ENCODE results near the gene PRKD1. TPM values are rescaled to one million over a fixed set of nuclear protein-coding genes. Genes with fewer than 3 reads are reported as not detected.
A peak's percentile ranks its signal among the peaks of the same experiment; 100 is the strongest.

Gene PRKD1
- total RNA-seq, 6 experiments from 2014 or later: 0.74 to 6.2 (median 2.2) TPM

- no peak for ATAC-seq
- WGBS (ENCODE audit: insufficient coverage, low coverage, low lambda C conversion rate, missing lambda C conversion rate): 65% methylated on average over 4 of the region's 4 CpGs
Observed at GRCh38 chr14:29900609-29901350, 26.9 kb downstream of the PRKD1 start.

GRCh38 chr14:29898470-29898869, 29.2 kb downstream of the PRKD1 start:
- Histone ChIP-seq H3K4me1 (no peaks in the 10 kb centered on the region), H3K9me3 (no peaks in the 10 kb centered on the region), H3K27ac (no peak overlapping the region), H3K36me3 (no peaks in the 10 kb centered on the region), H3K4me3 (no peak overlapping the region), H3K27me3 (no peaks in the 10 kb centered on the region)
- TF ChIP-seq CTCF (IDR thresholded peaks at IDR 0.05) (no peak), POLR2A (IDR thresholded peaks at IDR 0.05) (no peak)
- 35% methylated on average over 2 of the region's 2 CpGs for WGBS (ENCODE audit: insufficient coverage, low coverage, low lambda C conversion rate, missing lambda C conversion rate)
- peak in 1 of 4 donors; percentile 28 for ATAC-seq
- intact Hi-C loops (cut with DNase I): no loop called here
- no peak for DNase-seq

More at GRCh38 chr14:29900609-29901350, 26.9 kb downstream of the PRKD1 start:
- no peaks in the 10 kb centered on the region for H3K9me3 ChIP-seq
- TF ChIP-seq POLR2A (IDR thresholded peaks at IDR 0.05): no peak
- no peak for TF ChIP-seq CTCF (IDR thresholded peaks at IDR 0.05)
- no peaks in the 10 kb centered on the region for H3K36me3 ChIP-seq
- intact Hi-C loops (cut with DNase I): no loop called here
- H3K27me3 ChIP-seq: no peaks in the 10 kb centered on the region
- H3K4me3 ChIP-seq: no peak overlapping the region
- H3K27ac ChIP-seq: no peak overlapping the region
- no peaks in the 10 kb centered on the region for H3K4me1 ChIP-seq
- DNase-seq: no peak

- no peaks in the 10 kb centered on the region for H3K9me3 ChIP-seq
- no peak overlapping the region for H3K4me3 ChIP-seq
- TF ChIP-seq POLR2A (IDR thresholded peaks at IDR 0.05): no peak
- no peak for TF ChIP-seq CTCF (IDR thresholded peaks at IDR 0.05)
- H3K27ac ChIP-seq: no peak overlapping the region
- no peaks in the 10 kb centered on the region for H3K36me3 ChIP-seq
- no peaks in the 10 kb centered on the region for H3K27me3 ChIP-seq
- intact Hi-C loops (cut with DNase I): no loop called here
- ATAC-seq (no peak), DNase-seq (no peak)
- no peaks in the 10 kb centered on the region for H3K4me1 ChIP-seq
- 22% methylated on average over 1 of the region's 1 CpG for WGBS (ENCODE audit: insufficient coverage, low coverage, low lambda C conversion rate, missing lambda C conversion rate)
Observed at GRCh38 chr14:29897181-29897580, 30.5 kb downstream of the PRKD1 start.

GRCh38 chr14:29896354-29896821, 31.3 kb downstream of the PRKD1 start:
- H3K27ac ChIP-seq: no peak overlapping the region
- no peaks in the 10 kb centered on the region for H3K4me1 ChIP-seq
- TF ChIP-seq CTCF (IDR thresholded peaks at IDR 0.05) (no peak), POLR2A (IDR thresholded peaks at IDR 0.05) (no peak)
- peak in 3 of 4 donors; percentile 36 to 67 (median 54) for ATAC-seq
- H3K9me3 ChIP-seq: no peaks in the 10 kb centered on the region
- no peaks in the 10 kb centered on the region for H3K36me3 ChIP-seq
- 37% methylated on average over 4 of the region's 4 CpGs for WGBS (ENCODE audit: insufficient coverage, low coverage, low lambda C conversion rate, missing lambda C conversion rate)
- intact Hi-C loops (cut with DNase I): no loop called here
- H3K27me3 ChIP-seq: no peaks in the 10 kb centered on the region
- DNase-seq: no peak
- no peak overlapping the region for H3K4me3 ChIP-seq

Data from right lobe of liver (tissue), 6 donors.